Spleen (tissue), 11 donors: Measurements from ENCODE around the gene PMVK. TPM values are rescaled to one million over a fixed set of nuclear protein-coding genes. Genes with fewer than 3 reads are reported as not detected.
A peak's percentile ranks its signal among the peaks of the same experiment; 100 is the strongest.

Source experiments
- DNase-seq: peaks from one replicate; pipeline ENCODE4 v3.0.0-alpha.2; 2020
- H3K27ac ChIP-seq, 8 donors: fragments of 200-600 bp; sonication (generic) in 7 of 8; 1 replicate in 4 of 8; 2 replicates in 4 of 8; pipeline versions ENCODE4 v1.5.0 to v1.8.0; 2016 to 2021; ENCODE audit warnings: inconsistent platforms in 4 of 8, mild to moderate bottlenecking in 4 of 8, moderate library complexity in 1 of 8
- H3K27me3 ChIP-seq, 7 donors: fragments of 200-600 bp; sonication (generic) in 6 of 7; replicated peaks in 1 of 7; 1 replicate in 4 of 7; 2 replicates in 3 of 7; pipeline versions ENCODE4 v1.5.0 to v1.8.0; 2016 to 2021; ENCODE audit warnings: inconsistent platforms in 3 of 7, mild to moderate bottlenecking in 1 of 7
- H3K36me3 ChIP-seq, 6 donors: fragments of 200-600 bp; sonication (generic) in 5 of 6; 1 replicate in 4 of 6; 2 replicates in 2 of 6; pipeline versions ENCODE4 v1.5.0 to v1.8.0; 2016 to 2021; ENCODE audit warnings: inconsistent platforms in 2 of 6
- H3K4me1 ChIP-seq, 6 donors: fragments of 200-600 bp; sonication (generic) in 5 of 6; 1 replicate in 3 of 6; 2 replicates in 3 of 6; pipeline versions ENCODE4 v1.5.0 to v1.8.0; 2016 to 2021; ENCODE audit warnings: inconsistent platforms in 3 of 6
- H3K4me3 ChIP-seq, 8 donors: fragments of 200-600 bp; sonication (generic) in 7 of 8; 1 replicate in 4 of 8; 2 replicates in 4 of 8; pipeline versions ENCODE4 v1.5.0 to v1.8.0; 2016 to 2021; ENCODE audit warnings: inconsistent platforms in 4 of 8, mild to moderate bottlenecking in 4 of 8, moderate library complexity in 2 of 8
- H3K9me3 ChIP-seq, 8 donors: fragments of 200-600 bp; sonication (generic) in 7 of 8; 1 replicate in 4 of 8; 2 replicates in 4 of 8; pipeline versions ENCODE4 v1.5.0 to v1.8.0; 2016 to 2021; ENCODE audit warnings: inconsistent platforms in 4 of 8
- POLR2A ChIP-seq, 3 donors: fragments of 450-650 bp; IDR thresholded peaks; one replicate each; pipeline ENCODE4 v1.5.1; 2017; ENCODE audit warnings: antibody characterized with exemption in 3 of 3, mild to moderate bottlenecking in 1 of 3
- POLR2AphosphoS5 ChIP-seq, 3 donors: sonication (generic); formaldehyde crosslinking; IDR thresholded peaks; one replicate each; pipeline ENCODE4 v1.5.1; 2017; ENCODE audit warnings: antibody characterized with exemption in 3 of 3
- WGBS, 5 donors: extraction: QIAGEN DNeasy Blood & Tissue Kit in 3 of 5; methylation state at CpG; one replicate each; pipeline versions ENCODE4 v1.1.5 to v1.1.7; 2013 to 2018; 5-methylcytosine and 5-hydroxymethylcytosine counted together
- intact Hi-C: fragments of 100-400 bp; cut with DNase I; formaldehyde crosslinking; loops from one replicate; pipeline ENCODE4 v1.15.0; 2023; ENCODE audit warnings: low total_unique reads
- polyA plus RNA-seq, 3 donors: library from polyadenylated mRNA; stranded (reverse); fragments of 200-250 nt; gene quantifications; one replicate each; pipeline ENCODE4 v1.2.1, GENCODE V29; 2013
- total RNA-seq, 7 donors: library from RNA; depleted of rRNA in 3 of 7; stranded (reverse); fragments of >200 nt in 3 of 7; fragmentation: NEBNext Ultra II Directional in 4 of 7; extraction: Animal tissue kit (Norgen Biotek cat#: 25700) in 4 of 7; gene quantifications; one replicate each; pipeline versions ENCODE4 v1.1.0 to v1.2.1, GENCODE V29; 2016 to 2021
- TF ChIP-seq, protein P1 (sequence below), 11 experiments: fragments of 200-600 bp in 7 of 11; fragments of 450-650 bp in 4 of 11; sonication (generic) in 4 of 11; IDR thresholded peaks in 8 of 11; conservative IDR thresholded peaks in 3 of 11; 1 replicate in 7 of 11; 2 replicates in 4 of 11; pipeline versions ENCODE4 v1.4.0 to v1.8.0; 2016 to 2021; ENCODE audit warnings: antibody characterized with exemption in 11 of 11, inconsistent platforms in 4 of 11, mild to moderate bottlenecking in 1 of 11
- donor health status: healthy with polysubstance abuse.
- donor health status: DM: no; HTN: no; CAD: no; lungs with moderate emphysema.
- donor health status: DM: no; HTN: no; CAD: no.
- donor health status: Bipolar disorder and iron deficiency.
- donor health status: healthy.
- donor health status: DM: no; HTN: no; CAD: no.
- donor health status: DM: yes; HTN: yes; CAD: no.

Gene PMVK
- total and polyA plus RNA-seq, 10 donors: 12.4 to 68.8 (median 35.4) TPM

DNA sequence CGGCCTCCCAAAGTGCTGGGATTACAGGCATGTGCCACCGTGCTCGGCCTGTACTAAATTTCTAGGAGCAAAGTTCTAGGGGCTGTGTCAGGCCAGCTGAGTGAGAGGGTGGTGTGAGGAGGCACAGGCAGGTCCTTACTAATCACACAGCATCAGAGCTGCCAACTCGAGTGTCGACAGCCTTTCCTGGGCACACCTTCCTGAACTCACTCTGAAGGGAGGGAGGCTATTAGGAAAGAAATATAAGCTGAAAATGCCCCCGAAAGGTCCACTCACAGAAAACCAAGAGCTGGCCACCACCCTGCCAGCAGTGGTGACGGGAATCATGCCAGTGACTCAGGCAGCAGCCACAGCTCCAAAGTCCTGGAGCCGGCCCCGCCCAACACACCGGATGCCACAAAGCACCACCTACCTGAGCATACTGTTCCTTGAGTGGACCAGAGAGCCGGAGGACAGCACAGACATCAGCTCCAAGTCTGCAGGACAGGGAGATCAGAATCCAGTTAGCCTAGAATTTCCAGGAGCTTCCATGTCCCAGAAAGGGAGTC is 4.5 kb downstream of the PMVK start:
- H3K27ac ChIP-seq: peak overlapping the region in 1 of 8 donors; percentile 29
- H3K27me3 ChIP-seq: no peaks in the 10 kb centered on the region
- intact Hi-C loops: no loop called here
- DNase-seq: no peak
- WGBS, 5 donors: 87 to 93% (median 91%) methylated on average over 11 of the region's 11 CpGs
- peaks cover 10 to 40% (median 13%) of the 10 kb centered on the region in 6 donors for H3K4me1 ChIP-seq
- H3K4me3 ChIP-seq: no peak overlapping the region
- TF ChIP-seq, protein P1, sequence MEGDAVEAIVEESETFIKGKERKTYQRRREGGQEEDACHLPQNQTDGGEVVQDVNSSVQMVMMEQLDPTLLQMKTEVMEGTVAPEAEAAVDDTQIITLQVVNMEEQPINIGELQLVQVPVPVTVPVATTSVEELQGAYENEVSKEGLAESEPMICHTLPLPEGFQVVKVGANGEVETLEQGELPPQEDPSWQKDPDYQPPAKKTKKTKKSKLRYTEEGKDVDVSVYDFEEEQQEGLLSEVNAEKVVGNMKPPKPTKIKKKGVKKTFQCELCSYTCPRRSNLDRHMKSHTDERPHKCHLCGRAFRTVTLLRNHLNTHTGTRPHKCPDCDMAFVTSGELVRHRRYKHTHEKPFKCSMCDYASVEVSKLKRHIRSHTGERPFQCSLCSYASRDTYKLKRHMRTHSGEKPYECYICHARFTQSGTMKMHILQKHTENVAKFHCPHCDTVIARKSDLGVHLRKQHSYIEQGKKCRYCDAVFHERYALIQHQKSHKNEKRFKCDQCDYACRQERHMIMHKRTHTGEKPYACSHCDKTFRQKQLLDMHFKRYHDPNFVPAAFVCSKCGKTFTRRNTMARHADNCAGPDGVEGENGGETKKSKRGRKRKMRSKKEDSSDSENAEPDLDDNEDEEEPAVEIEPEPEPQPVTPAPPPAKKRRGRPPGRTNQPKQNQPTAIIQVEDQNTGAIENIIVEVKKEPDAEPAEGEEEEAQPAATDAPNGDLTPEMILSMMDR (IDR thresholded peaks at IDR 0.05 in 8 of 11, conservative IDR thresholded peaks at IDR 0.05 in 3 of 11): no peak
- no peak for TF ChIP-seq POLR2A (IDR thresholded peaks at IDR 0.05)
- no peak for TF ChIP-seq POLR2AphosphoS5 (IDR thresholded peaks at IDR 0.05)
- H3K9me3 ChIP-seq: no peaks in the 10 kb centered on the region
- H3K36me3 ChIP-seq: peaks cover 0 to 53% (median 25%) of the 10 kb centered on the region in 6 donors

DNA sequence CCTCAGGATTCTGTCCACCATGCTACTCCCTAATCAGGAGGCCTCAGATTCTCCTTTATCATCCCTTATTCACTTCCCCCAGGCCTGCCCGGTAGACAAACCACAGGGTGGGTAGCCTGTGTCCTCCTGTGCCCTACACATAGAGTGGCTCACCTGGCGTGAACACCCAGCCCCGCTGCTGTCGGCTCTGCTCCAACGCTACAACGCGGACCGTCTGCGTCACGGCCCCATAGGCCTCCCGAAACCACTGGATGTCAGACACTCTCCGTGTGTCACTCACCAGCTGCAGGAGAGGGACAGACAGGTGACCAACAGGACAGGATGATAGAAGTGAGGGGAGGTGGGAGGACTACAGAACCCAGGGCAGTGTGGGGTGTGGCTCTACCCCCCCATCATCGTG is 10.3 kb downstream of the PMVK start:
- DNase-seq: no peak
- 71 to 90% (median 81%) methylated on average over 13 of the region's 13 CpGs for WGBS, 5 donors

DNA sequence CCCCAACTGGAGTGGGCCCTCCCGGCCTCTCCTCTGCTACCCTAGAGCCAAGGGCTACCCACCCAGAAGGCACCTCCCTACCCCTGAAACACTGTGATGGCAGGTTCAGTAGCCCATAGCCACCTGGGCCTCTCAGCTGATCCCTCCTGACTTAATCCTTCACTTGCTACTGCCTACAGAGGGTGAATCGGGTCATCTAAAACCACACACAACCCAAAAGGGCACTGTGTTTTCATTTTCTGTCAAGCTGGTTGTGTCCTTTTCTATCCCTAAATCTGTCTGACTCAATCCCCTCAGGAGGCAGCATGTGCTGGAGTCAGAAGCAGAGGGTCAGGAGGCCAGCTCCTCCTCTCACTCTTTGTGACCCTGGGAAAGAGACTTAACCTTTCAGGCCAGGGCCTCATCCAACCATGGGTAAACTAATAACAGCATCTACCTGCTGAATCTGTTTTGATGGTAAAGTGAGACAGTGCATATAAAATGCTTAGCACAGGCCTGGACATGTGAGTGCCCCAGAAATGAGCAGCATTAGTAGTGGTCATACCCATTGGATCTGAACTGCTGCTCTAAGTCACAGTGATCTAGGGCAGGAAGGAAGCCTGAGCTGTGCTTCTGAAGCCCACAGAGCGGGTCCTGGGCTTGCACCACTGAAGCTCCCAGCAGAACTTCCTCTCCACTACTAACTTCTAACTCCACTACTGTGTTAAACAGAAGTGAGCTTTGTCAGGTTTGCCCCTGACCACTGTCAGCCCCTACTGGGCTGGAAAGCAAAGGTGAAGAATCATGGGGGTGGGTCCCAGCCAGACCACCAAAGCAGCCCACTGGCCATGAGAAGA is 11.0 kb downstream of the PMVK start:
- H3K9me3 ChIP-seq: no peaks in the 10 kb centered on the region
- peak; percentile 62 for DNase-seq
- no peaks in the 10 kb centered on the region for H3K27me3 ChIP-seq
- WGBS, 5 donors: 64 to 86% (median 74%) methylated on average over 2 to 3 of the region's 3 CpGs
- H3K27ac ChIP-seq: peak overlapping the region in 5 of 8 donors; percentile 3 to 59 (median 26)
- no peak overlapping the region for H3K4me3 ChIP-seq
- intact Hi-C loops: no loop called here
- TF ChIP-seq, protein P1 (IDR thresholded peaks at IDR 0.05 in 8 of 11, conservative IDR thresholded peaks at IDR 0.05 in 3 of 11): no peak
- TF ChIP-seq POLR2A (IDR thresholded peaks at IDR 0.05): no peak
- TF ChIP-seq POLR2AphosphoS5 (IDR thresholded peaks at IDR 0.05): no peak
- peaks cover 0 to 17% (median 7%) of the 10 kb centered on the region in 6 donors for H3K4me1 ChIP-seq
- peaks cover 0 to 100% (median 65%) of the 10 kb centered on the region in 6 donors for H3K36me3 ChIP-seq

More for the DNA sequence above, 10.3 kb downstream of the PMVK start:
- TF ChIP-seq POLR2AphosphoS5 (IDR thresholded peaks at IDR 0.05): peak in 2 of 3 donors; percentile 15 to 27
- TF ChIP-seq, protein P1 (IDR thresholded peaks at IDR 0.05 in 8 of 11, conservative IDR thresholded peaks at IDR 0.05 in 3 of 11): no peak
- Histone ChIP-seq H3K4me1 (peaks cover 0 to 17% (median 7%) of the 10 kb centered on the region in 6 donors), H3K27me3 (no peaks in the 10 kb centered on the region), H3K36me3 (peaks cover 0 to 100% (median 63%) of the 10 kb centered on the region in 6 donors), H3K4me3 (no peak overlapping the region), H3K9me3 (no peaks in the 10 kb centered on the region), H3K27ac (peak overlapping the region in 5 of 8 donors; percentile 3 to 59 (median 26))
- intact Hi-C loops: no loop called here

DNA sequence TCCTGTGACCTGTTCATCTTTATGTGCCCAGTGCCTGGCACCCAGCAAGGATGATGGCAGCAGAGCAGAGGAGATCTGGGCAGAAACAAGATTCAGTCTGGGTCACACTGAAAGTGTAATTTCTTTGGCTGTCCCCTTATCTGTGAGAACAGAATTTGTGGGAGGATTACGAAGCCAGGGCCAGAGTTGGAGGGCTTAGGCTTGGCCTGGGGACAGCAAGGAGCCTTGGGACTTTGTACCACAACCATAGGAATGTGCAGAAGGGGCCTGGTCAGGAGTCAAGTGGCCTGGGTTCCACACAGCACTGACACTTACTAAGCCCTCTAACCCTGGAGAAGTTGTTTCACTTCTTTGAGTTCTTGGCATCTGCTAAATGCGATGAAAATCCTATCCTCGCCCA is 12.8 kb downstream of the PMVK start:
- no peak overlapping the region for H3K27ac ChIP-seq
- peaks cover 0 to 17% (median 7%) of the 10 kb centered on the region in 6 donors for H3K4me1 ChIP-seq
- intact Hi-C loops: no loop called here
- DNase-seq: no peak
- no peak for TF ChIP-seq POLR2A (IDR thresholded peaks at IDR 0.05)
- H3K4me3 ChIP-seq: no peak overlapping the region
- no peaks in the 10 kb centered on the region for H3K9me3 ChIP-seq
- H3K36me3 ChIP-seq: peaks cover 0 to 99% (median 59%) of the 10 kb centered on the region in 6 donors
- WGBS, 5 donors: 93 to 99% (median 97%) methylated on average over 3 of the region's 3 CpGs
- no peaks in the 10 kb centered on the region for H3K27me3 ChIP-seq
